Liver (tissue), 3 donors: Measurements from ENCODE around the gene PYGM.

Experiments
- EGR1 ChIP-seq, 2 donors: IDR thresholded peaks; 2 replicates each; pipeline ENCODE4 v1.6.1; 2016 to 2018; ENCODE audit warnings: antibody characterized with exemption in 2 of 2, low read depth in 2 of 2
- HNF4G ChIP-seq: IDR thresholded peaks from 2 replicates; pipeline ENCODE4 v1.6.1; 2016; ENCODE audit warnings: antibody characterized with exemption
- JUND ChIP-seq, 2 donors: IDR thresholded peaks; 2 replicates each; pipeline ENCODE4 v1.6.1; 2016; ENCODE audit warnings: antibody characterized with exemption in 2 of 2
- NR2F2 ChIP-seq: IDR thresholded peaks from 2 replicates; pipeline ENCODE4 v1.6.1; 2016; ENCODE audit warnings: antibody characterized with exemption
- RAD21 ChIP-seq, 2 donors: IDR thresholded peaks; 2 replicates each; pipeline ENCODE4 v1.6.1; 2016; ENCODE audit warnings: antibody characterized with exemption in 2 of 2, mild to moderate bottlenecking in 2 of 2
- TF ChIP-seq, protein P1 (sequence below): fragments of 150-350 bp; IDR thresholded peaks from 2 replicates; pipeline ENCODE4 v1.5.1; 2017; ENCODE audit warnings: improper control_type of control experiment, low read depth, low read length; ENCODE audit not compliant: missing input control
- donor health status: healthy.
- donor health status: healthy.

DNA sequence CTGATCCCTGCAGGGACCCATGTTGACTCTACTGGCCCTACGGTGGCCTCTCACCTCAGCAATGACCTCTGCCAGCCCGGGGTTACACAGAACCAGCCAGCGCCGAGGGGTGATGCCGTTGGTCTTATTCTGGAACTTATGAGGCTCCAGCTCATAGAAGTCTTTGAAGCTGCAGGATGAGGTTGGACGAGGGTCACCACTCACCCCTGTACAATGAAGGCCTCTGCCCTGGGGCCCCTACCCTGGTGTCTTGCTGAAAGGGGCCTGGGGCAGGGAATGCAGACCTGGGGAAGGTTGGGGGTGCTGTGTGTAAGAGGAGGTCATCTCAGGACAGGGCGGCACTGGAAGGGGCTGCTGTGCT is 6.8 kb downstream of the PYGM start:
- TF ChIP-seq JUND (IDR thresholded peaks at IDR 0.05) (no peak), EGR1 (IDR thresholded peaks at IDR 0.05; ENCODE audit: low read depth in 2 of 2) (no peak), HNF4G (no peak), RAD21 (IDR thresholded peaks at IDR 0.05) (no peak), NR2F2 (no peak)
- TF ChIP-seq, protein P1, sequence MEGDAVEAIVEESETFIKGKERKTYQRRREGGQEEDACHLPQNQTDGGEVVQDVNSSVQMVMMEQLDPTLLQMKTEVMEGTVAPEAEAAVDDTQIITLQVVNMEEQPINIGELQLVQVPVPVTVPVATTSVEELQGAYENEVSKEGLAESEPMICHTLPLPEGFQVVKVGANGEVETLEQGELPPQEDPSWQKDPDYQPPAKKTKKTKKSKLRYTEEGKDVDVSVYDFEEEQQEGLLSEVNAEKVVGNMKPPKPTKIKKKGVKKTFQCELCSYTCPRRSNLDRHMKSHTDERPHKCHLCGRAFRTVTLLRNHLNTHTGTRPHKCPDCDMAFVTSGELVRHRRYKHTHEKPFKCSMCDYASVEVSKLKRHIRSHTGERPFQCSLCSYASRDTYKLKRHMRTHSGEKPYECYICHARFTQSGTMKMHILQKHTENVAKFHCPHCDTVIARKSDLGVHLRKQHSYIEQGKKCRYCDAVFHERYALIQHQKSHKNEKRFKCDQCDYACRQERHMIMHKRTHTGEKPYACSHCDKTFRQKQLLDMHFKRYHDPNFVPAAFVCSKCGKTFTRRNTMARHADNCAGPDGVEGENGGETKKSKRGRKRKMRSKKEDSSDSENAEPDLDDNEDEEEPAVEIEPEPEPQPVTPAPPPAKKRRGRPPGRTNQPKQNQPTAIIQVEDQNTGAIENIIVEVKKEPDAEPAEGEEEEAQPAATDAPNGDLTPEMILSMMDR = no peak
